NB4 (cell line): ENCODE measurements around the gene SOBP.

Experiments
- DNase-seq: peaks from one replicate; pipeline ENCODE4 v3.0.0; 2010; ENCODE audit warnings: low read depth
- H3K4me3 ChIP-seq: one replicate; pipeline ENCODE4 v1.5.1; 2011; ENCODE audit warnings: mild to moderate bottlenecking, low read depth, low read length, moderate library complexity
- CTCF ChIP-seq: IDR thresholded peaks from one replicate; pipeline ENCODE4 v1.5.1; 2012; ENCODE audit warnings: low read depth, low read length
- MAX ChIP-seq: IDR thresholded peaks from 2 replicates; pipeline ENCODE4 v1.6.1; 2011; ENCODE audit warnings: low read depth, low read length
- MYC ChIP-seq: IDR thresholded peaks from 2 replicates; pipeline ENCODE4 v1.6.1; 2011; ENCODE audit warnings: low read depth, low read length
- POLR2A ChIP-seq: IDR thresholded peaks from 2 replicates; pipeline ENCODE4 v1.6.1; 2011; ENCODE audit warnings: mild to moderate bottlenecking; ENCODE audit not compliant: insufficient read length; ENCODE audit errors: extremely low read depth

Gene SOBP

GRCh38 chr6:107589199-107589598 lies 99.3 kb downstream of the SOBP start:
- no peak for DNase-seq
- TF ChIP-seq MYC (no peak), MAX (no peak), CTCF (no peak), POLR2A (no peak)
- H3K4me3 ChIP-seq, result no peak overlapping the region

- DNase-seq, result no peak
- no peak for TF ChIP-seq POLR2A
- no peak for TF ChIP-seq MYC
- TF ChIP-seq CTCF, result no peak
- TF ChIP-seq MAX, result no peak
- no peak overlapping the region for H3K4me3 ChIP-seq
Measured at GRCh38 chr6:107589934-107590333, 100.0 kb downstream of the SOBP start.

- no peak overlapping the region for H3K4me3 ChIP-seq
- no peak for DNase-seq
- TF ChIP-seq CTCF (no peak), POLR2A (no peak)
Measured at GRCh38 chr6:107590378-107590777, 100.5 kb downstream of the SOBP start.

- TF ChIP-seq POLR2A (no peak), MYC (no peak), MAX (no peak), CTCF (no peak)
- no peak for DNase-seq
- H3K4me3 ChIP-seq, result no peak overlapping the region
Measured at GRCh38 chr6:107591346-107591745, 101.4 kb downstream of the SOBP start.

GRCh38 chr6:107592806-107593205 lies 102.9 kb downstream of the SOBP start:
- no peak overlapping the region for H3K4me3 ChIP-seq
- no peak for TF ChIP-seq MAX
- no peak for TF ChIP-seq POLR2A
- TF ChIP-seq CTCF, result no peak
- no peak for TF ChIP-seq MYC
- DNase-seq, result no peak

- TF ChIP-seq POLR2A (no peak), CTCF (no peak), MAX (no peak), MYC (no peak)
- H3K4me3 ChIP-seq, result no peak overlapping the region
- no peak for DNase-seq
Measured at GRCh38 chr6:107594736-107595135, 104.8 kb downstream of the SOBP start.
